ENCODE data around the gene ENOX1. TPM values are rescaled to one million over a fixed set of nuclear protein-coding genes. Genes with fewer than 3 reads are reported as not detected.

Gene ENOX1
- total RNA-seq, 2 donors from 2014 or later = 0.33 TPM; not detected in 1

- no peak for TF ChIP-seq CTCF (conservative IDR thresholded peaks at IDR 0.05)
- Histone ChIP-seq H3K27ac (ENCODE audit: low read depth, low read length) (no peak overlapping the region), H3K4me1 (ENCODE audit: control insufficient read depth, insufficient read depth, low read length) (no peaks in the 10 kb centered on the region), H3K4me3 (ENCODE audit: low read length) (no peak overlapping the region), H3K9ac (ENCODE audit: extremely low read depth, low read length, poor library complexity, severe bottlenecking) (no peak overlapping the region), H3K27me3 (ENCODE audit: control insufficient read depth, insufficient read depth, low read length, poor library complexity, severe bottlenecking) (no peaks in the 10 kb centered on the region), H3K9me3 (ENCODE audit: control insufficient read depth, low read length) (peaks cover 2% of the 10 kb centered on the region), H3K36me3 (ENCODE audit: control insufficient read depth, insufficient read depth, low read length) (no peaks in the 10 kb centered on the region)
- Mint-ChIP-seq H3K27ac (no peak overlapping the region), H3K4me3 (no peak overlapping the region), H3K4me1 (peaks cover 5% of the 10 kb centered on the region), H3K9me3 (peaks cover 3% of the 10 kb centered on the region), H3K36me3 (ENCODE audit: low read depth) (no peaks in the 10 kb centered on the region), H3K27me3 (ENCODE audit: insufficient read depth) (peaks cover 4% of the 10 kb centered on the region)
- no peak for DNase-seq
- 78 to 80% methylated on average over 1 to 2 of the region's 2 CpGs for WGBS, 2 experiments (ENCODE audit: insufficient coverage in 1 of 2, insufficient read length in 1 of 2)
Measured at GRCh38 chr13:43185226-43185625, 601.5 kb downstream of the ENOX1 start.

GRCh38 chr13:43180837-43181236 lies 605.9 kb downstream of the ENOX1 start:
- Mint-ChIP-seq H3K27me3 (ENCODE audit: insufficient read depth) (no peaks in the 10 kb centered on the region), H3K4me1 (peaks cover 5% of the 10 kb centered on the region), H3K36me3 (ENCODE audit: low read depth) (no peaks in the 10 kb centered on the region), H3K4me3 (no peak overlapping the region), H3K9me3 (peaks cover 7% of the 10 kb centered on the region), H3K27ac (no peak overlapping the region)
- Histone ChIP-seq H3K36me3 (ENCODE audit: control insufficient read depth, insufficient read depth, low read length) (no peaks in the 10 kb centered on the region), H3K9me3 (ENCODE audit: control insufficient read depth, low read length) (peaks cover 7% of the 10 kb centered on the region), H3K27me3 (ENCODE audit: control insufficient read depth, insufficient read depth, low read length, poor library complexity, severe bottlenecking) (no peaks in the 10 kb centered on the region), H3K9ac (ENCODE audit: extremely low read depth, low read length, poor library complexity, severe bottlenecking) (no peak overlapping the region), H3K4me3 (ENCODE audit: low read length) (no peak overlapping the region), H3K4me1 (ENCODE audit: control insufficient read depth, insufficient read depth, low read length) (no peaks in the 10 kb centered on the region), H3K27ac (ENCODE audit: low read depth, low read length) (no peak overlapping the region)
- peak; percentile 13 for TF ChIP-seq CTCF (conservative IDR thresholded peaks at IDR 0.05)
- DNase-seq = peak; percentile 52
- WGBS, 2 experiments (ENCODE audit: insufficient coverage in 1 of 2, insufficient read length in 1 of 2) = 85 to 88% methylated on average over 11 to 16 of the region's 16 CpGs

GRCh38 chr13:43180036-43180660 lies 606.6 kb downstream of the ENOX1 start:
- no peak for DNase-seq
- no peaks in the 10 kb centered on the region for H3K36me3 ChIP-seq (ENCODE audit: control insufficient read depth, insufficient read depth, low read length)
- H3K27me3 Mint-ChIP-seq (ENCODE audit: insufficient read depth) = no peaks in the 10 kb centered on the region
- WGBS, 2 experiments (ENCODE audit: insufficient coverage in 1 of 2, insufficient read length in 1 of 2) = 91 to 92% methylated on average over 5 to 9 of the region's 9 CpGs
- no peaks in the 10 kb centered on the region for H3K4me1 ChIP-seq (ENCODE audit: control insufficient read depth, insufficient read depth, low read length)
- H3K9me3 Mint-ChIP-seq = peaks cover 7% of the 10 kb centered on the region
- H3K4me1 Mint-ChIP-seq = peaks cover 2% of the 10 kb centered on the region
- H3K9me3 ChIP-seq (ENCODE audit: control insufficient read depth, low read length) = peaks cover 7% of the 10 kb centered on the region
- H3K36me3 Mint-ChIP-seq (ENCODE audit: low read depth) = no peaks in the 10 kb centered on the region
- no peaks in the 10 kb centered on the region for H3K27me3 ChIP-seq (ENCODE audit: control insufficient read depth, insufficient read depth, low read length, poor library complexity, severe bottlenecking)
- no peak overlapping the region for H3K27ac Mint-ChIP-seq
- H3K27ac ChIP-seq (ENCODE audit: low read depth, low read length) = no peak overlapping the region
- no peak overlapping the region for H3K4me3 ChIP-seq (ENCODE audit: low read length)
- TF ChIP-seq CTCF (conservative IDR thresholded peaks at IDR 0.05) = no peak
- H3K4me3 Mint-ChIP-seq = no peak overlapping the region
- H3K9ac ChIP-seq (ENCODE audit: extremely low read depth, low read length, poor library complexity, severe bottlenecking) = no peak overlapping the region

Measured in endodermal cell (in vitro differentiated cells).